Measurements from ENCODE around the gene ETV1. TPM values are rescaled to one million over a fixed set of nuclear protein-coding genes. Genes with fewer than 3 reads are reported as not detected.
A peak's percentile ranks its signal among the peaks of the same experiment; 100 is the strongest.

ETV1 gene
- total RNA-seq, 1 donor from 2014 or later: 0.26 TPM

- H3K36me3 ChIP-seq (ENCODE audit: control insufficient read depth, insufficient read depth, low read length): no peaks in the 10 kb centered on the region
- DNase-seq (ENCODE audit: low read depth): peak; percentile 30
- no peaks in the 10 kb centered on the region for H3K27me3 ChIP-seq (ENCODE audit: control insufficient read depth, insufficient read depth, low read length)
- TF ChIP-seq, protein P1, sequence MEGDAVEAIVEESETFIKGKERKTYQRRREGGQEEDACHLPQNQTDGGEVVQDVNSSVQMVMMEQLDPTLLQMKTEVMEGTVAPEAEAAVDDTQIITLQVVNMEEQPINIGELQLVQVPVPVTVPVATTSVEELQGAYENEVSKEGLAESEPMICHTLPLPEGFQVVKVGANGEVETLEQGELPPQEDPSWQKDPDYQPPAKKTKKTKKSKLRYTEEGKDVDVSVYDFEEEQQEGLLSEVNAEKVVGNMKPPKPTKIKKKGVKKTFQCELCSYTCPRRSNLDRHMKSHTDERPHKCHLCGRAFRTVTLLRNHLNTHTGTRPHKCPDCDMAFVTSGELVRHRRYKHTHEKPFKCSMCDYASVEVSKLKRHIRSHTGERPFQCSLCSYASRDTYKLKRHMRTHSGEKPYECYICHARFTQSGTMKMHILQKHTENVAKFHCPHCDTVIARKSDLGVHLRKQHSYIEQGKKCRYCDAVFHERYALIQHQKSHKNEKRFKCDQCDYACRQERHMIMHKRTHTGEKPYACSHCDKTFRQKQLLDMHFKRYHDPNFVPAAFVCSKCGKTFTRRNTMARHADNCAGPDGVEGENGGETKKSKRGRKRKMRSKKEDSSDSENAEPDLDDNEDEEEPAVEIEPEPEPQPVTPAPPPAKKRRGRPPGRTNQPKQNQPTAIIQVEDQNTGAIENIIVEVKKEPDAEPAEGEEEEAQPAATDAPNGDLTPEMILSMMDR (IDR thresholded peaks at IDR 0.05; ENCODE audit: insufficient read depth, low read length, severe bottlenecking): no peak
- FAIRE-seq: peak; percentile 23
- no peak overlapping the region for H3K4me3 ChIP-seq (ENCODE audit: low read depth, low read length)
Observed at GRCh38 chr7:14020339-14020900, 31.0 kb upstream of the ETV1 start.

- TF ChIP-seq, protein P1 (IDR thresholded peaks at IDR 0.05; ENCODE audit: insufficient read depth, low read length, severe bottlenecking): no peak
- Histone ChIP-seq H3K36me3 (ENCODE audit: control insufficient read depth, insufficient read depth, low read length) (no peaks in the 10 kb centered on the region), H3K27me3 (ENCODE audit: control insufficient read depth, insufficient read depth, low read length) (no peaks in the 10 kb centered on the region), H3K4me3 (ENCODE audit: low read depth, low read length) (no peak overlapping the region)
- FAIRE-seq: no peak
- DNase-seq (ENCODE audit: low read depth): no peak
Observed at GRCh38 chr7:14018751-14019150, 29.3 kb upstream of the ETV1 start.

- TF ChIP-seq, protein P1 (IDR thresholded peaks at IDR 0.05; ENCODE audit: insufficient read depth, low read length, severe bottlenecking): no peak
- no peak for DNase-seq (ENCODE audit: low read depth)
- Histone ChIP-seq H3K27me3 (ENCODE audit: control insufficient read depth, insufficient read depth, low read length) (no peaks in the 10 kb centered on the region), H3K4me3 (ENCODE audit: low read depth, low read length) (no peak overlapping the region), H3K36me3 (ENCODE audit: control insufficient read depth, insufficient read depth, low read length) (no peaks in the 10 kb centered on the region)
- FAIRE-seq: no peak
Observed at GRCh38 chr7:14016950-14017349, 27.5 kb upstream of the ETV1 start.

- H3K36me3 ChIP-seq (ENCODE audit: control insufficient read depth, insufficient read depth, low read length): no peaks in the 10 kb centered on the region
- no peaks in the 10 kb centered on the region for H3K27me3 ChIP-seq (ENCODE audit: control insufficient read depth, insufficient read depth, low read length)
- FAIRE-seq (no peak), DNase-seq (ENCODE audit: low read depth) (no peak)
- no peak overlapping the region for H3K4me3 ChIP-seq (ENCODE audit: low read depth, low read length)
- TF ChIP-seq, protein P1 (IDR thresholded peaks at IDR 0.05; ENCODE audit: insufficient read depth, low read length, severe bottlenecking): no peak
Observed at GRCh38 chr7:14013898-14014297, 24.4 kb upstream of the ETV1 start.

- Histone ChIP-seq H3K36me3 (ENCODE audit: control insufficient read depth, insufficient read depth, low read length) (no peaks in the 10 kb centered on the region), H3K4me3 (ENCODE audit: low read depth, low read length) (no peak overlapping the region), H3K27me3 (ENCODE audit: control insufficient read depth, insufficient read depth, low read length) (no peaks in the 10 kb centered on the region)
- TF ChIP-seq, protein P1 (IDR thresholded peaks at IDR 0.05; ENCODE audit: insufficient read depth, low read length, severe bottlenecking): no peak
- FAIRE-seq (no peak), DNase-seq (ENCODE audit: low read depth) (no peak)
Observed at GRCh38 chr7:14009453-14010418, 20.3 kb upstream of the ETV1 start.
